NAMALWA (cell line): ENCODE data around the gene CCDC174.
"Not testable (repeated sequence)": the region's sequence is repeated elsewhere in the genome, so short reads cannot be mapped to it uniquely, and the experiment has no call there.

Experiments used
- DNase-seq: peaks from one replicate; pipeline ENCODE4 v3.0.0-alpha.2; 2015; ENCODE audit warnings: low spot score

The CCDC174 gene

DNA sequence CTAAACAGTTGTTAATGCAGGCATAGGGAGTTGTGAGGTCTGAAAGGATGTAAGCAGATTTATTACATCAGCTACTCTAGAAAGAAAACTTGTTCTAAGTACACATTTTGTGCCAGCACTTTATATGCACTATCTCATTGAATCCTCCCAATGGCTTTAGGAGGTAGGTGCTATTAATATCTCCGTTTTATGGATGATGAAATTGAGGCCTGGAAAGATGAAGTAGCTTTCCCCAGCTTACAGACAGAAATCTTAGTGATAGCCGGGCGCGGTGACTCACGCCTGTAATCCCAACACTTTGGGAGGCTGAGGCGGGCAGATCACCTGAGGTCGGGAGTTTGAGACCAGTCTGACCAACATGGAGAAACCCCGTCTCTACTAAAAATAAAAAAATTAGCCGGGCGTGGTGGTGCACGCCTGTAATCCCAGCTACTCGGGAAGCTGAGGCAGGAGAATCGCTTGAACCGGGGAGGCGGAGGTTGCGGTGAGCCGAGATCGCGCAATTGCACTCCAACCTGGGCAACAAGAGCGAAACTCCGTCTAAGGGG is 872 bp downstream of the CCDC174 start:
- not testable (repeated sequence) for DNase-seq

DNA sequence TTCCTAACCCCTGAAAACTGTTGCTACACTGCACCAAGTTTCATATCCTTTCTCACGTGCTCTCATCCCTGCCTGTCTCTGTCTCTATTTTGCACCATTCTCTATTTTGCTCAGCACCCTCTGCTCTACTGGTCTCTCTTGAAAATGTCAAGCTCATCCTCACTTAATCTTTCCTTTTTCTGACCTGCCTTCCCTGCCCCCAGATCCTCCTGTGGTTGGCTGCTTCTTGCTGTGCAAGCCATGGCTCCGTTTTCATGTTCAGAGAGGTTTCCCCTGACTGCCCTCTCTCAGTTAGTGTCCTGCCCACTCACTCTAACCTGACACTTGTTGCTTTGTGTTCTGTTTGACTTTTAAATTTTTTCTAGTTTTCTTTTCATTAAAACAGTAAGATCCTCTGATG is 6.0 kb downstream of the CCDC174 start:
- DNase-seq = no peak

GRCh38 chr3:14658978-14659377 is 7.4 kb downstream of the CCDC174 start:
- DNase-seq = no peak

GRCh38 chr3:14660942-14661341 is 9.4 kb downstream of the CCDC174 start:
- no peak for DNase-seq

DNA sequence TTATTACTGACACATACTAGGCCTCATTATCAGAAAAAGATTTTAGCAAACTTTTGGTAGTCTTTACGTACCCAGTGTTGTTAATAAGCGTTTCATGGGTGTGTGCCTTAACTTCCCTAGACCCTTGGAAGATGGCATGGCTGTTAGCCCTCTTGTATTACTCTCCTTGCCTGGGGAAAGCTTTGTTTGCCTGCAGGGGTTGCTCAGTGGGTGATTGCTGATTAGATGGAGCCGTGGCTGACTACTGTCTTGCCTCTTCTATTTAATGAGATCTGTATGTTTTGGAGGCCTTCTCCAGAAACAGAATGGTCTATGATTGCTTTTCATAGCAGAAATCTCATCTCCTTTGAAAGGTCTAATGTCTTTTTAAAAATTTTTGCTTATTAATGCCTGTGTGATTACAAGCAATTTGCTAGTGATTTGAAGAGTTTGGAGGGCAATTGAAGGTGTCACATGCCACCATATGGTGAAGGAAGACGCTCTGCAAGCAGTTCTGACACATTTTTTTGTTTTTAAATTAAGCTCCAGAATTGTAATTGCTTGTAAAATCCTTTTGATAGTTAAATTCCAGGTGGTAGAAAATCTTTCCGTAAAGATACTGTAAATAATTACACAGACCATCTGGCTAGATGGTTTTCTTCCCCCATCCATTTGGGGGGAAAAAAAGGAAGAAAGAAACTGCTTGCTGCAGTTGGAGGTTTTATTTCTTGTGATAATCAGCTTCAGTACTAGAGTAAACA is 12.0 kb downstream of the CCDC174 start:
- DNase-seq = no peak

DNA sequence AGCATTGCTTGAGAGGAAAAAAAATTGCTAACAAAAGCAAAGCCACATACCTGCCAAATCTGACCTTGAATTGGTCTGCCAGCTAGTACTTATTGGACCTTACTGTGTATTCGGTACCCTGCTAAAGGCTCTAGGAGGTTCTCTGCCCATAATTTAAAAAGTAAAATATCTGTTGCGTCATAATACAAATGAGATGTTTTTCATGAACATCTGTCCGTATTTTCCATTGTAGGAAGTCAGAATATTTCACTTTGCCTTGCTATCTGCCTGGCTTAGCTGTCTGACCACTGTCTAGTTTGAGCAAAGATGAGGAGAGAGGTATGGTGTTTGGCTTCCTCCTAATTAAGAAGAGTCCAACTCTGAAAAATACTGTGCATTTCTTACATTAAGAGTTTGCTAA is 12.6 kb downstream of the CCDC174 start:
- no peak for DNase-seq

- DNase-seq = no peak
These were observed 21.0 kb downstream of the CCDC174 start for GRCh38 chr3:14672588-14672987.

- no peak for DNase-seq
These were observed 23.3 kb downstream of the CCDC174 start, which contains the start of gene C3orf20 for GRCh38 chr3:14674841-14675240. Gene C3orf20, plus strand, starts transcription at chr3:14675141. Its CDS starts 7,573 bp downstream, at chr3:14682714.

- no peak for DNase-seq
These were observed 25.3 kb downstream of the CCDC174 start for GRCh38 chr3:14676881-14677280.

GRCh38 chr3:14678015-14678503 is 26.5 kb downstream of the CCDC174 start:
- DNase-seq = no peak

DNA sequence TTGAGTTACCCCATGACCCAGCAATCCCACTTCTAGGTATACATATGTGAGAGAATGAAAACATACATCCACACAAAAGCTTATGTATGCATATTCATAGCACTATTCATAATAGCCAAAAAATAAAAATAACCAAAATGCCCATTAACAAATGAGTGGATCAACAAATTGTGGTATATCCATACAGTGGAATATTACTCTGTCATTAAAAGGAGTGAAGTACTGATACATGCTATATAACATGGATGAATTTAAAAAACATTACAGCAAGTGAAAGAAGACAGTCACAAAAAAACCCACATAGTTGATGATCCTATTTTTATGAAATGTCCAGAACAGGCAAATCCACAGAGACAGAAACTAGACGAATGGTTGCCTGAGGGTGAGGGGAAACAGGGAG is 28.6 kb downstream of the CCDC174 start:
- DNase-seq = no peak

DNA sequence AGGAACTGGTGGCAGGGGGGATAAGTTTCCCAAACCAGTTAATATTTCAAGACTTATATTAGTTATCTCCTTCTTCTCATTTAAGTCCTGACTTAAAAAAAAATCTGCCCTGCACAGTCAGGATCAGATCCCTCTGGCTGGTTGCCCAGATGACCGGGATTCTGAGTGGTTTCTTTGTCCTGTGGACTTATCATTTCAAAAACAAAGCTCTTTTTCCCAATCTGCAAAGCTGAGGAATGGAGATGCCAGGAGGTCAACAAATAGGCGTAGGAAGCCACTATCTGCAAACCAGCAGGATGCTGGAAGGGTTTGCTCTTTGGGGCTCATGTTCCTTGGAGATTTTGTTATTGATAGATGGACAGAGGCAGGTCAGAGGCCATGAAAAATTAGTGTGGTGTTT is 29.2 kb downstream of the CCDC174 start:
- DNase-seq = no peak

DNA sequence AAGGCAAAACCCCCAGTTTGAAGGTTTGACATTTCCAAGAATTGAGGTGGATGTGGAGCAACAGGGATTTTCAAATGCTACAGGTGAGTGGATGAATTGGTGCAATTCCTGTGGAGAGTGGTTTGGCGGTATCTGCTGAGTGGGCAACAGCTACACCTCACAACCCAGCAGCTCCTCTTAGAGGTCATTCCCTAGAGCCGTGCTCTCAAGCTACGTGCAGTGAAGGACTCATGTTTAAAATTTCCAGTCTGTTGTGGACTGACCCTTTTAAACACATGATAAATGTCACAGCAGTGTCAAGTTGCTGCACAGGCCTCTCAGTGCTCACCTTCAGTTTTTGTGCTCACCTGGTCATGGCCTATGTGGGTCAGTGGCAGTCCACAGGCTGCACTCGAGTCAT is 32.9 kb downstream of the CCDC174 start:
- no peak for DNase-seq

GRCh38 chr3:14685179-14685578 is 33.6 kb downstream of the CCDC174 start:
- no peak for DNase-seq

DNA sequence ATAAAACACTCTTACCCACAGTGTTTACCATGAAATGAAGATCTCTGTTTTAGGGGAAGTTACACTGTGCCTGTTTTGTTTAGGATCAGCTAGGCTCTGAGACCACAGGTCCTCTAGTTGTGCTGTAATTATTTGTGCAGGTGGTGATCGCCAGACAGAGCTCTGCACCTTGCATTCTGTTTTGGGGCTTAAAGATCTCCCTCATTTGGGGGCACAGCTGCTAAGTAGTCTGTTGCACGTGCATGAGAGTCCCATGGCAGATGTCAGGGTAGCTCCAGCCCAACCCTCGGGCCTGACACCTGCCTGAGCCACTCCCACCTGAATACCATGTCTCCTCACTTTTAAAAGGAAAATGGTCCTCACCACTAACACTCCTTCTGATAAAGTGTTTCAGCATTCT is 35.8 kb downstream of the CCDC174 start:
- DNase-seq = peak; percentile 92

- peak; percentile 65 for DNase-seq
These were observed 37.0 kb downstream of the CCDC174 start for GRCh38 chr3:14688525-14688924.

DNA sequence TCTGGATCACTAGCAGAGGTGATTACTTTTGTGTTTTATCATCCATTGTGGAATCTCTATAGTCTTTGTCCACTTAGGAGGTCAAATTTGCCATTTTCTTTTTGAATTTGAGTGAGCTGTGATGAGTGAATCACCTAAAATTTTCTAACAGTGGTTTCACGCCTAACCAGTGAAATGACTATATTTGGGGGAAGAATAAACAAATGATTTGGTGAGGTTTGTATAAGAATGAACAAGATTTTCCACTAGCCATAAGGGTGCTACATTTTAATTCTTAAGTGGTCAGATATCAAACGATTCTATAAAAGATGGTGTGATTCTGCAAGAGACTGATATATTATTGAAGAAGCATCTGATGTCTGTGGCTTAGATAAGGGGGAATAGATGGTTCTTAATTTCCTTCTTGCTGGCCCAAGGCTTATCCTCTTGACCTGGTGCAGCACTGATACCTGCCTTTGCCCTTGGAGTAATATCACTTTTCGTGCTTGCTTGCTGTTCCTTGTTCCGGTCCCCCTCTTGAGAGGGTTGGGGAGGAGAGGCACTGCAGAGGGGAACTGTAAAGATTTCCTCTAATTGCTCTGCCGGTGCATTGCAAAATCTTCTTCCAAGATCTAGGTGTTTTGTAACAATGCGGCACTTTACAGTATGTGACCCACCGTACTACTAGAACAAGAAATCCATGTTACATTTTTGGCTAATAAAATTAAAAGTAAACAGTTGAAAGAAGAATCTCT is 37.9 kb downstream of the CCDC174 start:
- DNase-seq = peak; percentile 33

DNA sequence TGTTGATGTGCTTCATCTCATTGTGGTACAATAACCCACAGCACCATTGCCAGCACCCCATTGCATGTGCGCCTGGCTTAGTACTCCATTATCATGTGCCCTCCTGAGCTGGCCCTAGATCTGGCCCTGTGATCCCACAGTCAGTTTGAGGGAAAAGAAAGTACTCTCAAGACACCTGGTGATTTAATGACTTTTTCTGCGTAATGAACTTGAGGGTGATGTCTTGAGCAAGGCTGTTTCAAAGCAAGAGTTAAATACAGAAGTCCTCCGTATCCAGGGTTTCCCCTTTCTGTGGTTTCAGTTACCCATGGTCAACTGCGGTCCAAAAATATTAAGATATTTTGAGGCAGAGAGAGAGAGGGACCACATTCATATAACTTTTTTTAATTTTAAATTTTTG is 39.7 kb downstream of the CCDC174 start:
- peak; percentile 63 for DNase-seq

DNA sequence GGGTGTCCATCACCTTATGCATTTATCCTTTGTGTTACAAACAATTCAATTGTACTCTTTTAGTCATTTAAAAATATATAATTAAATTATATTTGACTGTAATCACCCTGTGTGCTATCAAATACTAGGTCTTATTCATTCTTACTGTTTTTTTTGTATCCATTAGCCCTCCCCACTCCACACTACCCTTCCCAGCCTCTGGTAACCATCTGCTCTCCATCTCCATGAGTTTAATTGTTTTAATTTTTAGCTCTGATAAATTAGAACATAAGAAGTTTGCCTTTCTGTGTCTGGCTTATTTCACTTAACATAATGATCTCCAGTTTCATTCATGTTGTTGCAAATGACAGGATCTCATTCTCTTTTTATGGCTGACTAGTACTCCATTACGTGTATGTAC is 40.2 kb downstream of the CCDC174 start:
- DNase-seq = peak; percentile 30

DNA sequence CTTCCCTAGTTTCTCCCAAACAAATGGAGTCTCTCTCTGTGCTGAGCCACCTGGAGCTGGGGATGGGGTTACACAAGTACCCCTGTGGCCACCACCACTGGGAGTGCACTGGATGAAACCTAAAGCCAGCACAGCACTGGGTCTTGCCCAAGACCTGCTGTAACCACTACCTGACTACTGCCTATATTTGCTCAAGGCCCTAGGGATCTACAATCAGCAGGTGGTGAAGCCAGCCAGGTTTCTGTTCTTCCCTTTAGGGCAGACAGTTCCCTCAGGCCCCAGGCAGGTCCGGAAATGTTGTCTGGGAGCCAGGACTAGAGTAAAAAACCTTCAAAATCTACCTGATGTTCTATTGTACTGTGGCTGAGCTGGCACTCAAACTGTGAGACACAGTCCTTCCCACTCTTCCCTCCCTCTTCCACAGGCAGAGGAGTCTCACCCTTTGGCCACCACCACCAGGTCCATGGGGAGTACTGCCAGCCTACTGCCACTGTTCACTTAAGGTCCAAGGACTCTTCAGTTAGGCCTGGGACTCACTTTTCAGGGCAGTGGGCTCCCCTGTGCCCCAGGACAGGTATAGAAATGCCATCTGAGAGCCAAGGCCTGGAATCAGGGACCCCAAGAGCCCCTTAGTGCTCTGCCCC is 47.2 kb downstream of the CCDC174 start:
- no peak for DNase-seq

GRCh38 chr3:14699643-14700042 is 48.1 kb downstream of the CCDC174 start:
- DNase-seq = no peak

DNA sequence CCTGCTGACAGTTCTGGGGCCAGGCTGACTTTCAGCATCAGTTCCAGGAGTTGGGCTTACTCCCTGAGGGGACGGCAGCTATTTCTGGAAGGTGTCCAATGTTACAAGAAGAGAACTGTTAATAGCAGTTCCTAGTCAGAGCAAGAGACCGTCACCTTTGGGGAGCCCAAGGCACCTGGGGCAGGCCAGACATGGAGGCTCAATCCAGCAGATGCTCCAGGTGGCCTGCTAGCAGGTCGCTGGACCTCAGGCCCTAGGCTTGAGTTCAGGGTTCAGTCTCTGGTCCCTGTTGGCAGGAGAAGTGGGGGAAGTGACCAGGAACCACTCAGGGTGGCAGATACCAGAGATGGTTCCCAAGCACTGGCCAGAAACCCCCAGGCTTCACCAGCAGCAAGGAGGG is 49.3 kb downstream of the CCDC174 start:
- no peak for DNase-seq

- DNase-seq = no peak
These were observed 50.1 kb downstream of the CCDC174 start for GRCh38 chr3:14701676-14702075.
